Stimulated activated CD4-positive, alpha-beta T cell treated with anti-CD3 and anti-CD28 coated beads, Interleukin-15, amount 100 ng/mL, for 24 hours (primary cell): ENCODE results near the gene CRTC2.
"Not testable (repeated sequence)": the region's sequence is repeated elsewhere in the genome, so short reads cannot be mapped to it uniquely, and the experiment has no call there.

Experiments used
- DNase-seq: peaks from one replicate; pipeline ENCODE4 v3.0.0-alpha.2; 2020

The CRTC2 gene

GRCh38 chr1:153922972-153923925 lies 35.2 kb downstream of the CRTC2 start, which contains the start of gene GATAD2B:
GATAD2B (minus strand) TSS chr1:153922972; CDS start chr1:153828347, 94,625 bp downstream.
- DNase-seq, result peak; percentile 99

GRCh38 chr1:153922076-153922971 lies 36.1 kb downstream of the CRTC2 start:
- DNase-seq, result peak; percentile 81

- peak; percentile 23 for DNase-seq
Measured at GRCh38 chr1:153921803-153922075, 36.7 kb downstream of the CRTC2 start.

GRCh38 chr1:153921080-153921802 lies 37.2 kb downstream of the CRTC2 start:
- DNase-seq, result no peak

GRCh38 chr1:153919876-153920852 lies 38.2 kb downstream of the CRTC2 start:
- no peak for DNase-seq

- no peak for DNase-seq
Measured at GRCh38 chr1:153916297-153916696, 42.1 kb downstream of the CRTC2 start.

- DNase-seq, result no peak
Measured at GRCh38 chr1:153912349-153912748, 46.1 kb downstream of the CRTC2 start.

- not testable (repeated sequence) for DNase-seq
Measured at GRCh38 chr1:153910560-153910959, 47.9 kb downstream of the CRTC2 start.

- DNase-seq, result no peak
Measured at GRCh38 chr1:153908071-153908470, 50.3 kb downstream of the CRTC2 start.

GRCh38 chr1:153907134-153907533 lies 51.3 kb downstream of the CRTC2 start:
- no peak for DNase-seq

GRCh38 chr1:153906396-153906795 lies 52.0 kb downstream of the CRTC2 start:
- DNase-seq, result no peak

GRCh38 chr1:153905908-153906307 lies 52.5 kb downstream of the CRTC2 start:
- not testable (repeated sequence) for DNase-seq

- no peak for DNase-seq
Measured at GRCh38 chr1:153903841-153904455, 54.5 kb downstream of the CRTC2 start.

- no peak for DNase-seq
Measured at GRCh38 chr1:153899509-153899908, 58.9 kb downstream of the CRTC2 start.
